ENCODE data around the gene SYNGAP1. TPM values are rescaled to one million over a fixed set of nuclear protein-coding genes. Genes with fewer than 3 reads are reported as not detected.

SYNGAP1 gene
- total and polyA plus RNA-seq, 7 experiments from 2014 or later, result 0.48 to 94.1 (median 54.2) TPM

DNA sequence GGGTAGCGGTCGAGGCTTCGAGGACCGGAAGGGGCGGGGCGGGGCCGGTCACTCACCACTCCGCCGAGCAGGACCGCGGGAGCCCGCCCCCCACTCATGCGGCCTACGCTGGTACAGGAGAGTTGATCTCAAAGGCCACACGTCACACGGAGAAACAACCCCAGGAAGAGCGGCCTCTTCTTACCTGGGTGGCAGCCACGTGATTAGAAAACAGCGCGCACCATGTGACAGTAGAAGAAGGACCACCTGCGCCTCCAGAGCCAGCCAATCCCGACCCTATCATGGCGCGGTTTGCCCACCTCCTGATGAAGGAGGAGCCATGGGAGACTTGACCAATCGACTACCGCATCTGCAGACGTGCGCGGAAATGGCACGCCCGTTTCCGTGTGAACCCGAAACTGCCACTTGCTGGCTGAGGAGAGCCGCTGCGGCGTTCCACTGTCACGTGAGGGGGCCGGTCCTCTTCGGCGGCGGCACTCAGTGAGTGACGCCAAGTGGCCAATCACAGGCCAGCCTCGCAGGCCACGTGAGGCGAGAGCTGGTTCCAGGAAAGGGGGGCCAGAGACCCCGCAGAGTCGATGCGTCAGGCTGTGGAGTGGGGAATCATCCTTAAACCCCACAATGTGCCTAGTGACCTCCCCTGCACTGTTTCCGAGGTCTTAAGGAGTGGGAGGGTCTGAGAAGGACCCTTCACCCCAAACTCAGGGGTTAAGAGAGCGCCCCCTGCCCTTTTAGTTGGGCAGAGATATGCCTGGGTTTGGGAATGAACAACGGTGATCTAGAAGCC, 1.8 kb upstream of the SYNGAP1 start, which contains the start of gene CUTA:
TSS of gene CUTA (minus strand) at position 205 of the 787 bp plus-strand sequence. CDS start at position 98, 107 bp downstream.
- no peaks in the 10 kb centered on the region for H3K9me3 Mint-ChIP-seq
- peak within 1 kb of the TSS; percentile 88 to 97 (median 94) for H3K4me3 Mint-ChIP-seq
- Histone ChIP-seq H3K27ac (ENCODE audit: low read depth, low read length) (peak within 1 kb of the TSS; percentile 94), H3K4me3 (ENCODE audit: low read length) (peak within 1 kb of the TSS; percentile 74), H3K9me3 (ENCODE audit: control insufficient read depth in 2 of 3, low read length in 3 of 3) (no peaks in the 10 kb centered on the region), H3K4me1 (ENCODE audit: control insufficient read depth in 2 of 2, insufficient read depth in 2 of 2, low read length in 2 of 2) (peaks cover 31 to 54% of the 10 kb centered on the region in 2 donors), H3K36me3 (ENCODE audit: control insufficient read depth in 2 of 3, insufficient read depth in 3 of 3, low read length in 3 of 3) (peaks cover 4 to 30% (median 5%) of the 10 kb centered on the region in 3 experiments), H3K27me3 (ENCODE audit: control insufficient read depth in 2 of 2, insufficient read depth in 2 of 2, low read length in 2 of 2) (no peaks in the 10 kb centered on the region)
- POLR2A ChIA-PET, result interaction anchor here (0.7 to 4.3 kb wide), 20 partner anchors 8 to 577 kb away, joined by 3 to 61 read pairs (median 7); partner anchors contain the start of genes B3GALT4, RPS18, TAPBP and UQCC2
- peaks cover 6 to 29% (median 12%) of the 10 kb centered on the region in 5 donors for H3K36me3 Mint-ChIP-seq
- H3K4me1 Mint-ChIP-seq, result peaks cover 60 to 89% (median 73%) of the 10 kb centered on the region in 7 donors
- CTCF ChIA-PET, result interaction anchor here (0.5 to 1.6 kb wide), 7 partner anchors 11 to 92 kb away, joined by 3 to 7 read pairs (median 3); partner anchors contain the start of gene ZBTB9
- DNase-seq (peak; percentile 91 to 100 (median 99)), ATAC-seq (peak; percentile 92)
- H3K27ac Mint-ChIP-seq, result peak within 1 kb of the TSS; percentile 98 to 100 (median 99)
- intact Hi-C loops (cut with micrococcal nuclease), result loop anchor here (1.0 to 10.0 kb wide), 18 partner anchors 8 to 1753 kb away; partner anchors contain the start of genes KIFC1 (in 2 of the 2), UQCC2 (in 2 of the 2), ZBTB9 (in 2 of the 2) and C6orf47 (in 1 of the 2)
- H3K27me3 Mint-ChIP-seq, result no peaks in the 10 kb centered on the region

DNA sequence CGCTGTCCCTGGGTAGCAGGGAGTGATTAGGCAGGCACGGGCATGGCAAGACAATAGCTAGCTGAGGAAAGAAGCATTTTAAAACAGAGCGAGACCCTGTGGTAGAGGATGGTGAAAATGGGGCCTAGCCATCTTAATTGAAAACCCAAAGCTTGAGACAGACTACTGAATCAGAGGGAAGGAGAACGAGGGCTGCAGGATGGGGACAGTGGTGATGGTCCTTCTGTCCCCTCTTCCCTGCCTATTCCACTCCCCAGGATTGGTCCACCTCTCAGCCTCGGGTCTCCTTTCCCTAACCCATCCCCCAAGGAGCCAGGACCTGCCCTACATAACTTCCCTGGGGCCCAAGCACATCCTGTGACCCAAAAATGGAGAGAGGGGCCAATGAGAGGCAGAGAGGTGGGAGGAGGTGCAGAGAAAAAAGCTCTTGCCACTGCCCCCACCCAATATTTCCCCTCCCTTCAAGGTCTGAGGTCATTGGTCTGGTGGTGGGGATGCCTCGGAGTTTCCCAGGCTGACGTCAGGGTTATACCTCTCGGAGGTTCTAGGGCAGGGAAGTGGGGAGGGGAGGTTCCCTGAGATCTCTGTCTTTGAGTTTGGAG, 1.1 kb upstream of the SYNGAP1 start:
- H3K27me3 ChIP-seq (ENCODE audit: control insufficient read depth in 2 of 2, insufficient read depth in 2 of 2, low read length in 2 of 2), result no peaks in the 10 kb centered on the region
- Mint-ChIP-seq H3K27ac (peak overlapping the region; percentile 98 to 100 (median 99)), H3K4me1 (peaks cover 56 to 90% (median 73%) of the 10 kb centered on the region in 7 donors), H3K9me3 (no peaks in the 10 kb centered on the region), H3K4me3 (peak overlapping the region; percentile 88 to 97 (median 94)), H3K27me3 (no peaks in the 10 kb centered on the region), H3K36me3 (peaks cover 4 to 31% (median 11%) of the 10 kb centered on the region in 5 donors)
- peak overlapping the region; percentile 92 for H3K27ac ChIP-seq (ENCODE audit: low read depth, low read length)
- POLR2A ChIA-PET, result interaction anchor here (0.7 to 4.3 kb wide), 19 partner anchors 7 to 447 kb away, joined by 3 to 61 read pairs (median 8); partner anchors contain the start of genes B3GALT4, BAK1, PHF1 and RPS18
- H3K36me3 ChIP-seq (ENCODE audit: control insufficient read depth in 2 of 3, insufficient read depth in 3 of 3, low read length in 3 of 3), result peaks cover 0 to 24% (median 5%) of the 10 kb centered on the region in 3 experiments
- peaks cover 31 to 50% of the 10 kb centered on the region in 2 donors for H3K4me1 ChIP-seq (ENCODE audit: control insufficient read depth in 2 of 2, insufficient read depth in 2 of 2, low read length in 2 of 2)
- intact Hi-C loops (cut with micrococcal nuclease), result loop anchor here (1.0 to 10.0 kb wide), 18 partner anchors 8 to 1754 kb away; partner anchors contain the start of genes KIFC1 (in 2 of the 2), UQCC2 (in 2 of the 2), ZBTB9 (in 2 of the 2) and C6orf47 (in 1 of the 2)
- ATAC-seq (no peak), DNase-seq (peak in 2 of 9 donors; percentile 69 to 70)
- CTCF ChIA-PET, result interaction anchor here (1.0 to 1.4 kb wide), 6 partner anchors 10 to 78 kb away, joined by 3 to 7 read pairs (median 3); partner anchors contain the start of gene ZBTB9
- no peaks in the 10 kb centered on the region for H3K9me3 ChIP-seq (ENCODE audit: control insufficient read depth in 2 of 3, low read length in 3 of 3)
- peak overlapping the region; percentile 74 for H3K4me3 ChIP-seq (ENCODE audit: low read length)

DNA sequence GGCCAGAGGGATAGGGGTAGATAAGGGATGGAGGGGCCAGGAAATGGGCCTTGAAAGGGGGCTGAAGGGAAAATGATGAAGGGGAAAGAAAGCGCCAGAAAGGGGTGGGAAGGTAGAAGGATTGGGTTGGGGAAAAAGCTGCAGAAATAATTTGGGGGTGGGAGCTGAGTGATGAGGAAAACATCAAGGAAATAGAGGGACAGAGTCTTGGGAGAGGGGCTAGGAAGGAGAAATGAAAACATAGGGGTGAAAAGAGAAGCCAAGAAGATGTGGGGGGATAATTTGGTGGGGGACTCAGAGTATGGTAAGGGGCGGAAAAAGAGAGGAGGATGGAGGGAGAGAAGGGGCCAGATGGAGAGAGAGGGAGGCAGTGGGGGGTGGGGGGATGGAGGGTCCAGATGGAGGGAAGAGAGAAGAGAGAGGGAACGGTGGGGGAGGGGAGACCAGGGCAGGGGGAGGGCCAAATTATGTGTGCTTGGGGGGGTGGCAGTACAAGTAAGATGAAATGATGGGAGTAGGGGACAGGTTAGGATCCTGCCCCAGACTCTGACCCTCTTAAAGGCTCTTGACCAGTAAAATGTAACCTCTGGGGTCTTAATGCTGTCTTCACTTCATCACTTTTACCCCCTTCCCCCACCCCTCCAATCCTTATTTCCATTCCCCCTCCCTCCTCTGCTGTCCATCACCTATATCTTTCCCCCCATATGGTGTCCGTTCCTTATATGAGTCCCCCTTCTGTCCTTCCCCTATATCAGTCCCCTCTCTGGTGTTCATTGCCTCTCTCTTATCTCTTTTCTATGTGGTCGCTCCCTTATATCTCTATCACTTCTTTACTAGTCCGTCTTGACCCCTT, 852 bp downstream of the SYNGAP1 start:
- Mint-ChIP-seq H3K4me3 (peak overlapping the region; percentile 46 to 88 (median 72)), H3K4me1 (peaks cover 61 to 89% (median 74%) of the 10 kb centered on the region in 7 donors), H3K27me3 (no peaks in the 10 kb centered on the region), H3K9me3 (no peaks in the 10 kb centered on the region), H3K27ac (peak overlapping the region in 8 of 9 donors; percentile 54 to 100 (median 78)), H3K36me3 (peaks cover under 1 to 36% (median 4%) of the 10 kb centered on the region in 5 donors)
- CTCF ChIA-PET, result no interaction called here
- intact Hi-C loops (cut with micrococcal nuclease), result loop anchor here in 1 of 2 donors (10.0 kb wide), 1 partner anchor 274 kb away; no protein-coding TSS in a partner anchor
- H3K9me3 ChIP-seq (ENCODE audit: control insufficient read depth in 2 of 3, low read length in 3 of 3), result no peaks in the 10 kb centered on the region
- peaks cover 0 to 5% (median 0%) of the 10 kb centered on the region in 3 experiments for H3K36me3 ChIP-seq (ENCODE audit: control insufficient read depth in 2 of 3, insufficient read depth in 3 of 3, low read length in 3 of 3)
- H3K27me3 ChIP-seq (ENCODE audit: control insufficient read depth in 2 of 2, insufficient read depth in 2 of 2, low read length in 2 of 2), result no peaks in the 10 kb centered on the region
- DNase-seq, result no peak
- H3K4me3 ChIP-seq (ENCODE audit: low read length), result no peak overlapping the region
- H3K4me1 ChIP-seq (ENCODE audit: control insufficient read depth in 2 of 2, insufficient read depth in 2 of 2, low read length in 2 of 2), result peaks cover 33 to 45% of the 10 kb centered on the region in 2 donors
- ATAC-seq, result no peak
- H3K27ac ChIP-seq (ENCODE audit: low read depth, low read length), result peak overlapping the region; percentile 28
- POLR2A ChIA-PET, result interaction anchor here (0.6 to 0.7 kb wide), 3 partner anchors 10 to 118 kb away, joined by 3 to 5 read pairs (median 3); no protein-coding TSS in a partner anchor

DNA sequence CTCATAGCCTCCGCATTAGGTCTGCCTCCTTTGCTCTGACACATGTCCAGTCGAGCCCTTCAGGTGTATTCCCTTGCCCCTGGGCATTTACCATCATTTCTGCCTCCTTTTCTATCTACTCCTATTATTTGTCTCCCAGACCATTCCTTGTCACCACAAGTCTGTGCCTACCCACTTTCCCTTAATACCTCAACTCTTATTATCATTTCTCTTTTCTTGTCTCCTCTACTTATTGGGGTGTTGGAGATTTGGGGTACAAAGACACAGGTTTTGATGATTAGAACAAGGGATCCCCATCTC, 1.4 kb downstream of the SYNGAP1 start:
- ChIA-PET CTCF (no interaction called here), POLR2A (no interaction called here)
- Mint-ChIP-seq H3K27me3 (no peaks in the 10 kb centered on the region), H3K9me3 (no peaks in the 10 kb centered on the region), H3K4me1 (peaks cover 58 to 86% (median 75%) of the 10 kb centered on the region in 7 donors), H3K36me3 (peaks cover 0 to 34% (median 4%) of the 10 kb centered on the region in 5 donors), H3K27ac (peak overlapping the region; percentile 35 to 100 (median 71)), H3K4me3 (peak overlapping the region; percentile 21 to 88 (median 63))
- H3K27me3 ChIP-seq (ENCODE audit: control insufficient read depth in 2 of 2, insufficient read depth in 2 of 2, low read length in 2 of 2), result no peaks in the 10 kb centered on the region
- intact Hi-C loops (cut with micrococcal nuclease), result loop anchor here in 1 of 2 donors (10.0 kb wide), 1 partner anchor 274 kb away; no protein-coding TSS in a partner anchor
- no peaks in the 10 kb centered on the region for H3K36me3 ChIP-seq (ENCODE audit: control insufficient read depth in 2 of 3, insufficient read depth in 3 of 3, low read length in 3 of 3)
- no peak overlapping the region for H3K27ac ChIP-seq (ENCODE audit: low read depth, low read length)
- H3K4me1 ChIP-seq (ENCODE audit: control insufficient read depth in 2 of 2, insufficient read depth in 2 of 2, low read length in 2 of 2), result peaks cover 27 to 41% of the 10 kb centered on the region in 2 donors
- no peak overlapping the region for H3K4me3 ChIP-seq (ENCODE audit: low read length)
- H3K9me3 ChIP-seq (ENCODE audit: control insufficient read depth in 2 of 3, low read length in 3 of 3), result no peaks in the 10 kb centered on the region
- no peak for ATAC-seq
- no peak for DNase-seq

DNA sequence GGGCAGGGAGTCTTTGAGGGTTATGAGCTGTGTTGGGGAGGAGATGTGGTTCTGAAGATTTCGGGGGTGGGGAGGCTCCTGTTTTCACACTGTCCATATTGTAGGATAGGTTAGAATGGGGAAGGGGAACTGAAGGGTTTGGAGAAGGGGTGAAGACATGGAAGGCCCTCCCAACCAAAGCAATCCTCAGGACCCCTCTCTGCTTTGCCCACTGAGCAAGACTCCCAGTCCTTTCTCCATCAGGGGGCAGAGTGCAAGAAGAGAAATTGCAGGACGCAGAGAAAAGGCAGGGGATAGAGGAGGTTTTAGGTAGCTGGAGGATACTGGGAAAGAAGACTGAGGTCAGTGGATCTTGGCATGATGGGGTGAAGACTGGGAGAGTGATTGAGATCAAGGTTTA, 3.9 kb downstream of the SYNGAP1 start:
- Histone ChIP-seq H3K9me3 (ENCODE audit: control insufficient read depth in 2 of 3, low read length in 3 of 3) (no peaks in the 10 kb centered on the region), H3K27ac (ENCODE audit: low read depth, low read length) (no peak overlapping the region), H3K4me1 (ENCODE audit: control insufficient read depth in 2 of 2, insufficient read depth in 2 of 2, low read length in 2 of 2) (peaks cover 27 to 37% of the 10 kb centered on the region in 2 donors), H3K4me3 (ENCODE audit: low read length) (no peak overlapping the region), H3K36me3 (ENCODE audit: control insufficient read depth in 2 of 3, insufficient read depth in 3 of 3, low read length in 3 of 3) (no peaks in the 10 kb centered on the region), H3K27me3 (ENCODE audit: control insufficient read depth in 2 of 2, insufficient read depth in 2 of 2, low read length in 2 of 2) (no peaks in the 10 kb centered on the region)
- intact Hi-C loops (cut with micrococcal nuclease), result loop anchor here (2.0 to 10.0 kb wide), 2 partner anchors 13 to 271 kb away; partner anchors contain the start of gene PHF1 (in 1 of the 2)
- DNase-seq (no peak), ATAC-seq (no peak)
- CTCF ChIA-PET, result interaction anchor here (3.3 kb wide), 1 partner anchor 79 kb away, joined by 9 read pairs; no protein-coding TSS in a partner anchor
- H3K4me1 Mint-ChIP-seq, result peaks cover 60 to 85% (median 74%) of the 10 kb centered on the region in 7 donors
- no peaks in the 10 kb centered on the region for H3K9me3 Mint-ChIP-seq
- POLR2A ChIA-PET, result interaction anchor here (0.6 to 3.5 kb wide), 6 partner anchors 8 to 452 kb away, joined by 3 to 29 read pairs (median 8); partner anchors contain the start of genes ZBTB22 and ZBTB9
- H3K27ac Mint-ChIP-seq, result peak overlapping the region in 8 of 9 donors; percentile 62 to 99 (median 95)
- H3K4me3 Mint-ChIP-seq, result peak overlapping the region; percentile 3 to 98 (median 95)
- no peaks in the 10 kb centered on the region for H3K27me3 Mint-ChIP-seq
- peaks cover 0 to 29% (median 4%) of the 10 kb centered on the region in 5 donors for H3K36me3 Mint-ChIP-seq

All from naive thymus-derived CD4-positive, alpha-beta T cell (primary cell).